ENCODE data around the gene MYL11.
A peak's percentile ranks its signal among the peaks of the same experiment; 100 is the strongest.

Gene MYL11

DNA sequence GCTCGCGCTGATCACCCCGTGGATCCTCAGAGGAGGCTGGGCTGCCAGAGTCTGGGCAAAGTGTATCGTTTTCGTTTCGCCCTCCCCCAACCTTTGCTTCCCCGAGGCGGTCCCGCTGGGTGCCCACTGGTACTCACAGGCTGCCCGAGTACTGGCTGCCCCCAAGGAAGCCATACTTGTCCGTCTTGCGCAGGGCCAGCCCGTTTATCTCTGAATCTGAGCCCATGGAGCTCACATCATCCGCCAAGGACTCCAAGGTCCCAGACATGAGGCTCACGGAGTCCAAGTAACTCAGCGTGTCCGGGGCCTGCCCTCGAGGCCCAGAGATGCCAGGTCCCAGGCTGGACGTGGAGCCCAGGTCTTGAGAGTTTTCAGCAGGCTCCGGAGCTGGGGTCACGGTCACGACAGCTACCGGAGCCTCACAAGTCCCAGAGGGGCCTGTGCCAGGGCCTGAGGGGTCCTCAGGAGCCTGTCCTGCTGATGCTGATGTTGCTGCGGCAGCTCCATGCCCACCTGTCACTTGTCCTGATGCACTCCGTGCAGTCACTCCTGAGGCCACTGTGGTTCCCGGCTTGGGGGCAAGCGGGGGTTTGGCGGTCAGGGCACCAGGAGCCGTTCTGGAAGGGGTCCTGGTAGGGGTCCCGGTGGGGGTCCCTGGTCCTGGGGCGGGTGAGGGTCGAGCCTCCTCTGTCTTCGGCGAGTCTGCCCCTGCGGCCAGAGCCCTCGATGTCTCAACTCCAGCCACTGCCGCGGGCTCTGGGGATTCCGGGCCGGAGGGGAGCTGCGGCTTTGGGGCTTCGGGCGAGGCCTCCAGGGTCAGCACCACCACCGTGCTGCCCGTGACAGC is 5.3 kb upstream of the MYL11 start:
- Mint-ChIP-seq H3K4me3 (peak overlapping the region; percentile 91 to 94 (median 92)), H3K27me3 (ENCODE audit: low read depth) (no peaks in the 10 kb centered on the region), H3K9me3 (no peaks in the 10 kb centered on the region), H3K27ac (peak overlapping the region in 1 of 3 experiments; percentile 68), H3K4me1 (peaks cover 43% of the 10 kb centered on the region), H3K36me3 (ENCODE audit: low read depth) (peaks cover 23% of the 10 kb centered on the region)
- TF ChIP-seq, protein P1, sequence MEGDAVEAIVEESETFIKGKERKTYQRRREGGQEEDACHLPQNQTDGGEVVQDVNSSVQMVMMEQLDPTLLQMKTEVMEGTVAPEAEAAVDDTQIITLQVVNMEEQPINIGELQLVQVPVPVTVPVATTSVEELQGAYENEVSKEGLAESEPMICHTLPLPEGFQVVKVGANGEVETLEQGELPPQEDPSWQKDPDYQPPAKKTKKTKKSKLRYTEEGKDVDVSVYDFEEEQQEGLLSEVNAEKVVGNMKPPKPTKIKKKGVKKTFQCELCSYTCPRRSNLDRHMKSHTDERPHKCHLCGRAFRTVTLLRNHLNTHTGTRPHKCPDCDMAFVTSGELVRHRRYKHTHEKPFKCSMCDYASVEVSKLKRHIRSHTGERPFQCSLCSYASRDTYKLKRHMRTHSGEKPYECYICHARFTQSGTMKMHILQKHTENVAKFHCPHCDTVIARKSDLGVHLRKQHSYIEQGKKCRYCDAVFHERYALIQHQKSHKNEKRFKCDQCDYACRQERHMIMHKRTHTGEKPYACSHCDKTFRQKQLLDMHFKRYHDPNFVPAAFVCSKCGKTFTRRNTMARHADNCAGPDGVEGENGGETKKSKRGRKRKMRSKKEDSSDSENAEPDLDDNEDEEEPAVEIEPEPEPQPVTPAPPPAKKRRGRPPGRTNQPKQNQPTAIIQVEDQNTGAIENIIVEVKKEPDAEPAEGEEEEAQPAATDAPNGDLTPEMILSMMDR (IDR thresholded peaks at IDR 0.05; ENCODE audit: unreplicated experiment in 3 of 3) = no peak

DNA sequence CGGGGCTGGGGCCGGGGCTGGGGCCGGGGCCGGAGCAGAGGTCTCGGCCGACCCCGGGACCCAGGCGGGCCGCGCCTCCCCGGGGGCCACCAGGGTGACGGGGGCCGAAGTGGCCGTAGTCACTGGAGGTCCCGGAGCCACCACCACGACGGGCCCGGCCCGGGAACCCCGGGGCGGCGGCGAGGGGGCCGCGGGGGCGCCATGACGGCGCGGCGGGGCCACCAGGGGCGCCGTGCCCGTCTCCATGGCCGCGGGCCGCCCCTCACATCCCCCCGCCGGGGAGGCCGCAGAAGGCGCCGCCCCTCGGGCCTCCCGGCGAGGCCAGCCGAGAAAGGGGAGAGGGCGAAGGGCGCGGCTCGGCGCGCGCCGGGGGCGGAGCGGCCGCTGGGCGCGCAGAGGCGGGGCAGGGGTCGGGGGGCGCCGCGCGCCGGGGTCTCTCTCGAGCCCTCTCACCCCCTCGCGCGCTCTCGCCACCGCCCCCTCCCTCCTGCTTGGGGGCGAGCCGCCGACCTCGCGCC is 4.6 kb upstream of the MYL11 start:
- Mint-ChIP-seq H3K27ac (no peak overlapping the region), H3K4me1 (peaks cover 43% of the 10 kb centered on the region), H3K9me3 (no peaks in the 10 kb centered on the region), H3K4me3 (peak overlapping the region; percentile 80 to 87 (median 87)), H3K36me3 (ENCODE audit: low read depth) (peaks cover 18% of the 10 kb centered on the region), H3K27me3 (ENCODE audit: low read depth) (no peaks in the 10 kb centered on the region)
- TF ChIP-seq, protein P1 (IDR thresholded peaks at IDR 0.05; ENCODE audit: unreplicated experiment in 3 of 3) = peak in 1 of 3 experiments; percentile 27

DNA sequence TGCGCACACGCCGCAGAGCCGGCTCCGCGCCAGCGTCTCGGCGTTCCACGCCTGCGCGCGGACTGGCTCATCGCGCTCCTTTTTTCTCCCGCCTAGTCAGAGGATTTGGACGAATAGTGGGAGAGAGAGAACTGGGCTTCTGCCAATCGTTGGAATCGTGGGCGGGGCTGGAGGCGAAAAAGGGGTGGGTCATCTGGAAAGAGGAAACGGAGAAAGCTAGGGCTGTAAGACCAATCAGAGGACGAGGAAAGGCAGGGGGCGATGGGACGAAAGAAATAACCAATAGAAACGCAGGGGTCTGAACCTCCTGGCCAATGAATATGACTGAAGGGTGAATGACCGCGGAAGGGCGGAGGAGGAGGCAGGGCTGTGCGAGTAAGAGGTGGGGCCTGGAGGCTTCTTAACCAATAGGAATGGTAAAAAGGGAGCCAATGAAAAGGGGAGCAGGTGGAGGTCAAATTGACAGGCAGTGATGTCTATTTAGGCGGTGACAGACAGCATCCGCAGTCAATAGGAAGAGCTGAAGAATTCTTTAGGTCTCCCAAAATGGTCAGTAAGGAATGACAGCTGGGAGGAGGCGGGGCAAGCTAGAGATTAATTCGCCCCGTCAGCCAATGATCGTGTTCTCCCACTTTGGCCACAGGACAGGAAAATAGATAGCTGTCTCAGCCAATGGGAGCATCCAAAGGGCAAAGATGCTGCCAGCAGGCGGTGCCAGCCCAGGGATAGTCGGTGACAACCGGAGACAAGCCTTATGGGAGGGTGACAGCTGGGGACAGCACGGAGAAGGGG is 4.0 kb upstream of the MYL11 start, which contains the start of gene TBC1D10B:
TSS of gene TBC1D10B (minus strand) at position 39 of the 792 bp plus-strand sequence. CDS start 311 bp downstream, outside the sequence.
- TF ChIP-seq, protein P1 (IDR thresholded peaks at IDR 0.05; ENCODE audit: unreplicated experiment in 3 of 3) = peak in 2 of 3 experiments; percentile 17 to 37
- Mint-ChIP-seq H3K4me1 (peaks cover 37% of the 10 kb centered on the region), H3K4me3 (peak within 1 kb of the TSS; percentile 91 to 94 (median 92)), H3K27ac (peak within 1 kb of the TSS; percentile 88 to 97 (median 92)), H3K36me3 (ENCODE audit: low read depth) (peaks cover 12% of the 10 kb centered on the region), H3K27me3 (ENCODE audit: low read depth) (no peaks in the 10 kb centered on the region), H3K9me3 (no peaks in the 10 kb centered on the region)

DNA sequence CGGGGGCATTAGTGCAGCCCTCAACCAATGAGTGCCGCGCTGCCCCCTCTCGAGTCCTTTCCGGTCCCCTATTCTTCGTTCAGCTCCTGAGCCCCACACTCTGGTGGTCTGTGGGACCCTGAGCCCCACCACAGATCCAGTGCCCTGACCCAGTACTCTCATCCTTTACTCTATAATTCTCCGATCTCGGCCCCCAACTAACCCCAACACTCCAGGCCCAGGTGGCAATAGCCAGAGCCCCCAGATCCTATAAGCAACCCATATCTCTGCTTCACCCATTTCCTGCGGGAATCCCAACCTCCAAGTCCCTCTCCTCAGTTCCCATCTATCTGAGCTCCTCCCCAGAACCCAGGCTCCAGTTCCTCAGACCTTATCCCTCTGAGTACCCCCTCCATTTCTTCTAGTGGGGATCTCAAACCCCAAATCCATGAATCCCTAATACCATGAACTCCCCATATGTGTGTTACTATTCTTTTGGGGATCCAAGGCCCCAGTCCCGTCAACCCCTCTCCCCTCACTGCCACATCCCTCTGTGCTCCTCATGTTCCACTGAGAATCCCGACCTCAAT is 3.3 kb upstream of the MYL11 start:
- peak overlapping the region; percentile 88 to 97 (median 92) for H3K27ac Mint-ChIP-seq
- no peaks in the 10 kb centered on the region for H3K27me3 Mint-ChIP-seq (ENCODE audit: low read depth)
- no peaks in the 10 kb centered on the region for H3K9me3 Mint-ChIP-seq
- peak overlapping the region; percentile 80 to 87 (median 87) for H3K4me3 Mint-ChIP-seq
- H3K36me3 Mint-ChIP-seq (ENCODE audit: low read depth) = peaks cover 10% of the 10 kb centered on the region
- peaks cover 34% of the 10 kb centered on the region for H3K4me1 Mint-ChIP-seq
- TF ChIP-seq, protein P1 (IDR thresholded peaks at IDR 0.05; ENCODE audit: unreplicated experiment in 3 of 3) = peak in 1 of 3 experiments; percentile 7

DNA sequence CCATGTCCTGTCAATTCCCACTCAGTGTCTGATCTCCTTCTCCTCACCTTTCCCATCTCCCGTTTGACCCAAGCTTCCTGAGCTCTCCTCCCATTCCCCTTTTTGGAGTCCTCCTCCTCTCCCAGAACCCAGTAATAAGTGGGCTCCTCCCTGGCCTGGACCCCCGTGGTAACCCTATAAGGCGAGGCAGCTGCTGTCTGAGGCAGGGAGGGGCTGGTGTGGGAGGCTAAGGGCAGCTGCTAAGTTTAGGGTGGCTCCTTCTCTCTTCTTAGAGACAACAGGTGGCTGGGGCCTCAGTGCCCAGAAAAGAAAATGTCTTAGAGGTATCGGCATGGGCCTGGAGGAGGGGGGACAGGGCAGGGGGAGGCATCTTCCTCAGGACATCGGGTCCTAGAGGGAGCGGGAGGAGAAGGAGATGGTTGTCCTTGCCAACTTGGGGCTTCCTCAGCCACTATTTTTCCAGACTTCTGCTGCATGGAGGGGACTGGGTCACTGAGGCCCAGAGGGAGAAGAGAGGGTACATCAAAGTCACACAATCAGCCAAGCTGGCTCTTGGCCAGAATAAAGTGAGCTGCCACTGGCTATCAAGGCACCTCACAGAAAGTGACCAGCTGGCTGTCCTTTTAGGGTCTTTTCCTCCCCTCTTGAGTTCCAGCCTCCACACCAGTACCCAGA is 2.4 kb upstream of the MYL11 start:
- H3K27ac Mint-ChIP-seq = peak overlapping the region; percentile 88 to 97 (median 92)
- H3K27me3 Mint-ChIP-seq (ENCODE audit: low read depth) = no peaks in the 10 kb centered on the region
- H3K9me3 Mint-ChIP-seq = no peaks in the 10 kb centered on the region
- peaks cover 3% of the 10 kb centered on the region for H3K36me3 Mint-ChIP-seq (ENCODE audit: low read depth)
- peak overlapping the region; percentile 80 to 87 (median 87) for H3K4me3 Mint-ChIP-seq
- TF ChIP-seq, protein P1 (IDR thresholded peaks at IDR 0.05; ENCODE audit: unreplicated experiment in 3 of 3) = no peak
- H3K4me1 Mint-ChIP-seq = peaks cover 28% of the 10 kb centered on the region

All from nephron (organoid).